Panc1 (cell line): ENCODE results near the gene C9orf152. TPM values are rescaled to one million over a fixed set of nuclear protein-coding genes. Genes with fewer than 3 reads are reported as not detected.

Experiments
- ATAC-seq: fragments of 200-7000 bp; cut with Tn5 transposase; 2 replicates; pipeline ENCODE4 v1.9.1; 2020; ENCODE audit warnings: mild to moderate bottlenecking, moderate library complexity
- BruUV-seq: library from RNA; stranded (reverse); fragments of 400-500 nt; replicated peaks from 2 replicates; lab custom pipeline; 2021; lab: Mats Ljungman, UMichigan
- CTCF ChIA-PET: fragments of 300-600 bp; sonication (Branson Sonifier 250); formaldehyde crosslinking; loops from one replicate; lab custom pipeline; 2022; ENCODE audit warnings: antibody characterized with exemption; lab: Charles Lee
- POLR2A ChIA-PET: fragments of 300-600 bp; sonication (Branson Sonifier 250); formaldehyde crosslinking; loops from one replicate; lab custom pipeline; 2022; ENCODE audit warnings: antibody characterized with exemption; lab: Charles Lee
- DNase-seq: peaks from one replicate; pipeline ENCODE4 v3.0.0-alpha.2; 2010; ENCODE audit warnings: low read depth, low spot score
- H3K27ac ChIP-seq: 2 replicates; pipeline ENCODE4 v1.5.1; 2011; ENCODE audit warnings: mild to moderate bottlenecking, low read length, inconsistent platforms
- H3K27me3 ChIP-seq: fragments of 200-500 bp; sonication (Bioruptor generic); 2 replicates; pipeline ENCODE4 v1.6.0; 2014; ENCODE audit warnings: low read length, inconsistent platforms; ENCODE audit not compliant: control insufficient read depth, insufficient read depth
- H3K36me3 ChIP-seq: fragments of 200-500 bp; sonication (Bioruptor generic); 2 replicates; pipeline ENCODE4 v1.5.1; 2014; ENCODE audit warnings: inconsistent platforms, mild to moderate bottlenecking, low read length, moderate library complexity; ENCODE audit not compliant: control insufficient read depth, insufficient read depth
- H3K4me1 ChIP-seq: 2 replicates; pipeline ENCODE4 v1.5.1; 2011; ENCODE audit warnings: inconsistent platforms, mild to moderate bottlenecking, low read length, moderate library complexity; ENCODE audit not compliant: control insufficient read depth, insufficient read depth
- H3K4me3 ChIP-seq, 2 experiments: 2 replicates each; pipeline ENCODE4 v1.5.1; 2011 to 2012; ENCODE audit warnings: low read depth in 2 of 2, low read length in 2 of 2, mild to moderate bottlenecking in 2 of 2, inconsistent platforms in 1 of 2, moderate library complexity in 1 of 2
- H3K9me3 ChIP-seq: fragments of 200-500 bp; sonication (Bioruptor generic); 2 replicates; pipeline ENCODE4 v1.5.1; 2014; ENCODE audit warnings: low read depth, mild to moderate bottlenecking, inconsistent platforms, low read length, moderate library complexity; ENCODE audit not compliant: control insufficient read depth, insufficient read depth
- POLR2AphosphoS5 ChIP-seq: IDR thresholded peaks from 2 replicates; pipeline ENCODE4 v1.6.1; 2012; ENCODE audit warnings: mild to moderate bottlenecking, low read depth, low read length, moderate library complexity
- SIN3A ChIP-seq: IDR thresholded peaks from 2 replicates; pipeline ENCODE4 v1.6.1; 2012; ENCODE audit warnings: low read depth, mild to moderate bottlenecking, low read length, moderate library complexity, borderline replicate concordance; ENCODE audit not compliant: insufficient read depth
- TCF7L2 ChIP-seq: IDR thresholded peaks from 2 replicates; pipeline ENCODE4 v1.6.1; 2011; ENCODE audit warnings: mild to moderate bottlenecking, low read depth, low read length, inconsistent platforms
- in situ Hi-C: cut with HindIII; loops from 2 replicates; pipeline ENCODE4 v1.10.0; 2016; ENCODE audit warnings: low sequenced_read_pairs, low pct_unique_long_range_greater_than_20kb
- intact Hi-C: fragments of 100-400 bp; cut with micrococcal nuclease; formaldehyde crosslinking; loops from one replicate; pipeline ENCODE4 v1.10.0; 2022; ENCODE audit not compliant: unreplicated experiment
- total RNA-seq: library from RNA; stranded (reverse); gene quantifications from one replicate; pipeline ENCODE4 v1.2.1, GENCODE V29; 2021; ENCODE audit not compliant: unreplicated experiment
- TF ChIP-seq, protein P1 (sequence below): fragments of 450-650 bp; IDR thresholded peaks from 2 replicates; pipeline ENCODE4 v1.5.1; 2017; ENCODE audit warnings: mild to moderate bottlenecking
- TF ChIP-seq, protein P2 (sequence below), 2 experiments: IDR thresholded peaks; 2 replicates each; pipeline ENCODE4 v1.6.1; 2011 to 2012; ENCODE audit warnings: low read depth in 2 of 2, control low read depth in 1 of 2, low read length in 1 of 2, mild to moderate bottlenecking in 1 of 2, moderate library complexity in 1 of 2; ENCODE audit not compliant: insufficient read depth in 1 of 2

The C9orf152 gene
- total RNA-seq, 1 experiment from 2014 or later, result 0.10 TPM

DNA sequence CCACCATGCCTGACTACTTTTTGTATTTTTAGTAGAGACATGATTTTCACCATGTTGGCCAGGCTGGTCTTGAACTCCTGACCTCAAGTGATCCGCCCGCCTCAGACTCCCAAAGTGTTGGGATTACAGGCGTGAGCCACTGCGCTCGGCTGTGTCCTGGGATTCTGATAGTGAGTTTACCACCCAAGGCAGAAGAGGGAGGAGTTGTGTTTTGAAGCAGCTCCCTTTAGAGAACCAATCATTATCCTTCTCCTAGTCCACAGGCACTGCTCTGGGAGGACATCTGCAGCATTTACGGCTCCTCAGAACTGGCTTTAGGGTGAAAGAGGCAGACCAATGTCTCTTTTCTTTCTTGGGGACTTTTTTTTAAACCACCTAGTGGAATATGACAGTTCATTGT lies 5.7 kb downstream of the C9orf152 start:
- POLR2A ChIA-PET, result no interaction called here

DNA sequence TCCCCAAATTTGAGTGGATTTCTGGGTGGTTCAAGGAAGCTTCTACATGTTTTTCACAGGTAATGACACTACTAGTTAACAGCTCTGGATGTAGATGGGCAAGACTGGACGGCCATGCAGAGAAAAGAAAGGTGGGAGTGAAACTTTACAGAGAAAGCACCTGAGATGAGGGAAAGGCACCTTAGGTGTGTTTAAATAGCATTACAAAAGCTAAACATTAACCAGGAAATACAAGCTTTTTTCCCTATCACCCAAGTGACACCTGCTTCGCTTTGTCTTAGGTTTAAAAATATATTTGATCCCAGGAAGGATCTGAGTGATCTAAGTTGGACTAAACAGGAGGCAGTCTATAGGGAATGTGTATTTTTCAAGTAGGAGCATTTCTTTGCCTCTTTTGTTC lies 8.3 kb downstream of the C9orf152 start:
- in situ Hi-C loops (no loop called here), intact Hi-C loops (no loop called here)
- H3K36me3 ChIP-seq, result no peaks in the 10 kb centered on the region
- POLR2A ChIA-PET, result interaction anchor here (0.5 to 0.7 kb wide), 2 partner anchors 20 to 39 kb away, joined by 3 to 5 read pairs; no protein-coding TSS in a partner anchor
- H3K4me3 ChIP-seq, result no peak overlapping the region
- BruUV-seq, result no TSS peak
- H3K27ac ChIP-seq, result no peak overlapping the region
- TF ChIP-seq SIN3A (no peak), POLR2AphosphoS5 (no peak), TCF7L2 (no peak)
- TF ChIP-seq, protein P1, sequence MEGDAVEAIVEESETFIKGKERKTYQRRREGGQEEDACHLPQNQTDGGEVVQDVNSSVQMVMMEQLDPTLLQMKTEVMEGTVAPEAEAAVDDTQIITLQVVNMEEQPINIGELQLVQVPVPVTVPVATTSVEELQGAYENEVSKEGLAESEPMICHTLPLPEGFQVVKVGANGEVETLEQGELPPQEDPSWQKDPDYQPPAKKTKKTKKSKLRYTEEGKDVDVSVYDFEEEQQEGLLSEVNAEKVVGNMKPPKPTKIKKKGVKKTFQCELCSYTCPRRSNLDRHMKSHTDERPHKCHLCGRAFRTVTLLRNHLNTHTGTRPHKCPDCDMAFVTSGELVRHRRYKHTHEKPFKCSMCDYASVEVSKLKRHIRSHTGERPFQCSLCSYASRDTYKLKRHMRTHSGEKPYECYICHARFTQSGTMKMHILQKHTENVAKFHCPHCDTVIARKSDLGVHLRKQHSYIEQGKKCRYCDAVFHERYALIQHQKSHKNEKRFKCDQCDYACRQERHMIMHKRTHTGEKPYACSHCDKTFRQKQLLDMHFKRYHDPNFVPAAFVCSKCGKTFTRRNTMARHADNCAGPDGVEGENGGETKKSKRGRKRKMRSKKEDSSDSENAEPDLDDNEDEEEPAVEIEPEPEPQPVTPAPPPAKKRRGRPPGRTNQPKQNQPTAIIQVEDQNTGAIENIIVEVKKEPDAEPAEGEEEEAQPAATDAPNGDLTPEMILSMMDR, result no peak
- TF ChIP-seq, protein P2, sequence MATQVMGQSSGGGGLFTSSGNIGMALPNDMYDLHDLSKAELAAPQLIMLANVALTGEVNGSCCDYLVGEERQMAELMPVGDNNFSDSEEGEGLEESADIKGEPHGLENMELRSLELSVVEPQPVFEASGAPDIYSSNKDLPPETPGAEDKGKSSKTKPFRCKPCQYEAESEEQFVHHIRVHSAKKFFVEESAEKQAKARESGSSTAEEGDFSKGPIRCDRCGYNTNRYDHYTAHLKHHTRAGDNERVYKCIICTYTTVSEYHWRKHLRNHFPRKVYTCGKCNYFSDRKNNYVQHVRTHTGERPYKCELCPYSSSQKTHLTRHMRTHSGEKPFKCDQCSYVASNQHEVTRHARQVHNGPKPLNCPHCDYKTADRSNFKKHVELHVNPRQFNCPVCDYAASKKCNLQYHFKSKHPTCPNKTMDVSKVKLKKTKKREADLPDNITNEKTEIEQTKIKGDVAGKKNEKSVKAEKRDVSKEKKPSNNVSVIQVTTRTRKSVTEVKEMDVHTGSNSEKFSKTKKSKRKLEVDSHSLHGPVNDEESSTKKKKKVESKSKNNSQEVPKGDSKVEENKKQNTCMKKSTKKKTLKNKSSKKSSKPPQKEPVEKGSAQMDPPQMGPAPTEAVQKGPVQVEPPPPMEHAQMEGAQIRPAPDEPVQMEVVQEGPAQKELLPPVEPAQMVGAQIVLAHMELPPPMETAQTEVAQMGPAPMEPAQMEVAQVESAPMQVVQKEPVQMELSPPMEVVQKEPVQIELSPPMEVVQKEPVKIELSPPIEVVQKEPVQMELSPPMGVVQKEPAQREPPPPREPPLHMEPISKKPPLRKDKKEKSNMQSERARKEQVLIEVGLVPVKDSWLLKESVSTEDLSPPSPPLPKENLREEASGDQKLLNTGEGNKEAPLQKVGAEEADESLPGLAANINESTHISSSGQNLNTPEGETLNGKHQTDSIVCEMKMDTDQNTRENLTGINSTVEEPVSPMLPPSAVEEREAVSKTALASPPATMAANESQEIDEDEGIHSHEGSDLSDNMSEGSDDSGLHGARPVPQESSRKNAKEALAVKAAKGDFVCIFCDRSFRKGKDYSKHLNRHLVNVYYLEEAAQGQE (IDR thresholded peaks at IDR 0.05; ENCODE audit: insufficient read depth in 1 of 2, low read depth in 2 of 2, low read length in 1 of 2), result no peak
- no peaks in the 10 kb centered on the region for H3K4me1 ChIP-seq
- CTCF ChIA-PET, result no interaction called here
- ATAC-seq (no peak), DNase-seq (no peak)
- no peaks in the 10 kb centered on the region; the same call in 1 of the 2 replicates for H3K27me3 ChIP-seq
- H3K9me3 ChIP-seq, result no peaks in the 10 kb centered on the region

More for the DNA sequence above, 5.7 kb downstream of the C9orf152 start:
- H3K27ac ChIP-seq, result no peak overlapping the region
- CTCF ChIA-PET, result no interaction called here
- BruUV-seq, result no TSS peak
- DNase-seq, result no peak
- TF ChIP-seq, protein P2 (IDR thresholded peaks at IDR 0.05; ENCODE audit: insufficient read depth in 1 of 2, low read depth in 2 of 2, low read length in 1 of 2), result no peak
- no peak for TF ChIP-seq SIN3A
- no peak for TF ChIP-seq POLR2AphosphoS5
- TF ChIP-seq, protein P1, result no peak
- TF ChIP-seq TCF7L2, result no peak
- in situ Hi-C loops (no loop called here), intact Hi-C loops (no loop called here)
- H3K36me3 ChIP-seq, result no peaks in the 10 kb centered on the region
- H3K4me3 ChIP-seq, result no peak overlapping the region
- H3K4me1 ChIP-seq, result no peaks in the 10 kb centered on the region
- H3K9me3 ChIP-seq, result no peaks in the 10 kb centered on the region
- no peak for ATAC-seq
- H3K27me3 ChIP-seq, result no peaks in the 10 kb centered on the region; the same call in 1 of the 2 replicates
